Measurements from ENCODE around the gene IGSF9. TPM values are rescaled to one million over a fixed set of nuclear protein-coding genes. Genes with fewer than 3 reads are reported as not detected.

Gene IGSF9
- total RNA-seq, 2 experiments from 2014 or later: 0.07 TPM; not detected in 1

DNA sequence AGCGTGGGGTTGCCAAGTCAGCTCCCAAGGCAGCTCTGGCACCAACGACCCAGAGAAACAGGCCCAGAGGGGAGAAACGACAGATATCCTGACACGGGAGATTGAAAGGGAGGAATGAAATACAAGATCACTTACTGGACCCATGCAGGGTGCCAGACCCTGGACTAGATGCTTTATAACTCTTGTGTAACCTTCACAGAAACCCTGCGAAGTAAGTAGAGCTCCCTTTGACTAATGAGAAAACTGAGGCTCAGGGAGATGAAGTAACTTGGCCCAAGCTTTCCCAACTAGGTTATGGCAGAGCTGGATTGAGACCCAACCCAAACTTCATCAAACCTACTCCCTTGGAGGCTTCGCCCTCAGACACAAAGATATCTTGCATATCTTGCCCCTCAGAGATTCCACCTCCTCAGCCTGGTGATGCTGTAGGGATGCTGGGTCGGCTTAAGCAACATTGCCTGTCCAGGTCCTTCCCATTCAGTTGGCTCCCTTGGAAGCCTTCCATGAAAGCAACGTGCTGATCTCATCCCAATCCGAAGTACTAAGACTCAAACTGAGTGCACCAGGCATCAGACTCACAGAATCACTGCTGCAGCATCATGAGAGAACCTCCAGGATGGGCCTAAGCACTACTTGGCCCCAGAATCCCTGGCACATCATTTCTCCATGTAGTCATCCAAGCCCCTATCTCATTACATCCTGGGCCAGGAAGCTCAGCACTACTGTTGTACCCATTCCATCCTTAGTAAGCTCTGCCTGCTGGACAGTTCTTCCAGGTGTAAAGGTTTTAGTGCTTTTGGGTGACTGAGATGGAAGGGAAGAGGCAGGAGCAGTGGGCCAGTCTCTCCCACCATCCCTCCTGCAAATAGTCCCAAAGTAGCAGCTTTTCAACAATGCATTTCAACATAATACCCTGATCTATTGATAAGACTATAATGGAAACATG lies 1.1 kb upstream of the IGSF9 start:
- no peaks in the 10 kb centered on the region for H3K36me3 Mint-ChIP-seq (ENCODE audit: low read depth)
- peaks cover 2% of the 10 kb centered on the region for H3K4me1 Mint-ChIP-seq (ENCODE audit: low read depth)
- peak overlapping the region; percentile 28 for H3K4me3 Mint-ChIP-seq
- ATAC-seq: no peak
- TF ChIP-seq, protein P1, sequence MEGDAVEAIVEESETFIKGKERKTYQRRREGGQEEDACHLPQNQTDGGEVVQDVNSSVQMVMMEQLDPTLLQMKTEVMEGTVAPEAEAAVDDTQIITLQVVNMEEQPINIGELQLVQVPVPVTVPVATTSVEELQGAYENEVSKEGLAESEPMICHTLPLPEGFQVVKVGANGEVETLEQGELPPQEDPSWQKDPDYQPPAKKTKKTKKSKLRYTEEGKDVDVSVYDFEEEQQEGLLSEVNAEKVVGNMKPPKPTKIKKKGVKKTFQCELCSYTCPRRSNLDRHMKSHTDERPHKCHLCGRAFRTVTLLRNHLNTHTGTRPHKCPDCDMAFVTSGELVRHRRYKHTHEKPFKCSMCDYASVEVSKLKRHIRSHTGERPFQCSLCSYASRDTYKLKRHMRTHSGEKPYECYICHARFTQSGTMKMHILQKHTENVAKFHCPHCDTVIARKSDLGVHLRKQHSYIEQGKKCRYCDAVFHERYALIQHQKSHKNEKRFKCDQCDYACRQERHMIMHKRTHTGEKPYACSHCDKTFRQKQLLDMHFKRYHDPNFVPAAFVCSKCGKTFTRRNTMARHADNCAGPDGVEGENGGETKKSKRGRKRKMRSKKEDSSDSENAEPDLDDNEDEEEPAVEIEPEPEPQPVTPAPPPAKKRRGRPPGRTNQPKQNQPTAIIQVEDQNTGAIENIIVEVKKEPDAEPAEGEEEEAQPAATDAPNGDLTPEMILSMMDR (IDR thresholded peaks at IDR 0.05): no peak
- CTCF ChIA-PET: interaction anchor here (0.7 to 2.3 kb wide), 15 partner anchors 8 to 148 kb away, joined by 3 to 21 read pairs (median 3); partner anchors contain the start of gene SLAMF8
- intact Hi-C loops (cut with micrococcal nuclease): no loop called here
- peaks cover 22% of the 10 kb centered on the region for H3K27me3 Mint-ChIP-seq
- no peak for DNase-seq
- no peak overlapping the region for H3K27ac Mint-ChIP-seq
- POLR2A ChIA-PET: interaction anchor here (1.0 to 1.1 kb wide), 2 partner anchors 80 to 169 kb away, joined by 3 read pairs; no protein-coding TSS in a partner anchor
- no peaks in the 10 kb centered on the region for H3K9me3 Mint-ChIP-seq

GRCh38 chr1:159944623-159945455 lies 574 bp downstream of the IGSF9 start:
- no peaks in the 10 kb centered on the region for H3K9me3 Mint-ChIP-seq
- DNase-seq (no peak), ATAC-seq (no peak)
- H3K4me1 Mint-ChIP-seq (ENCODE audit: low read depth): peaks cover 2% of the 10 kb centered on the region
- CTCF ChIA-PET: interaction anchor here (0.8 to 2.7 kb wide), 12 partner anchors 9 to 134 kb away, joined by 3 to 21 read pairs (median 3); no protein-coding TSS in a partner anchor
- H3K27me3 Mint-ChIP-seq: peaks cover 22% of the 10 kb centered on the region
- no peaks in the 10 kb centered on the region for H3K36me3 Mint-ChIP-seq (ENCODE audit: low read depth)
- TF ChIP-seq, protein P1 (IDR thresholded peaks at IDR 0.05): peak; percentile 4
- no peak overlapping the region for H3K27ac Mint-ChIP-seq
- H3K4me3 Mint-ChIP-seq: peak overlapping the region; percentile 48
- intact Hi-C loops (cut with micrococcal nuclease): no loop called here
- POLR2A ChIA-PET: no interaction called here

DNA sequence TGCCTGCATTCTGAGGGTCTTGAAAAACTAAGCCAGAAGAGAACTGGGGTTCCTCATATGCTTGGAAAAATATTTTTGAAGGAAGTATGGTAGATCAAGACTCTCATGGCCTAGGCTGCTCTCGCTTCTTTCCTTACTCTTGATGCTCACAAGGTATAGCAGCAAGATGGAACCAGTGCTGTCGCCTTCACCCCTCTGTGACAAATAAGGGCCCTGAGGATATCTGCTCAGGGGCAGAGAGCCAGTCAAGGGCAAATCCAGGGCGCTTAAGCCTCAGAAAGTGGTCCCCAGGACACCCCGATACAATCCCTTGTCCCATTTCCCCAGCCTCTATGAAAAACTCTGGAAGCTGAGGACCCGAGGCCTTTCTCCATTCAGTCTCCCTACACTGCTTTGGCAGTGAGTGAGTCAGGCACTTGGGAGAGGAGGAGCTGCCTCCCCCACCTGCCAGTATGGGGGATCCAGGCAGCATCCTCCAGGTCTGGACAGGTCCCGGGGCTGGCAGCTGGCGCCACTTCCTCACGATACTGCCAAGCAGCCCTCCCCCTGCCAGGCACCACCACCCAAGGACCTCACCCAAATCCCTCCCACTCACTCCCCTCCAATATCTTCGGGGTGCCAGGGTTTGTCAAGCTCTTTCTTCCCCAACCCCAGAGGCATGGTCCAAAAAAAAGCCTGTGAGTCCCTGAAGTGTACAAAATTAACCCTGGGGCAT lies 1.3 kb downstream of the IGSF9 start:
- H3K36me3 Mint-ChIP-seq (ENCODE audit: low read depth): no peaks in the 10 kb centered on the region
- ChIA-PET POLR2A (no interaction called here), CTCF (interaction anchor here (0.8 to 2.7 kb wide), 4 partner anchors 48 to 134 kb away, joined by 3 to 18 read pairs (median 4); no protein-coding TSS in a partner anchor)
- no peaks in the 10 kb centered on the region for H3K9me3 Mint-ChIP-seq
- no peak overlapping the region for H3K27ac Mint-ChIP-seq
- ATAC-seq (no peak), DNase-seq (no peak)
- H3K4me3 Mint-ChIP-seq: no peak overlapping the region
- peaks cover 22% of the 10 kb centered on the region for H3K27me3 Mint-ChIP-seq
- peaks cover 2% of the 10 kb centered on the region for H3K4me1 Mint-ChIP-seq (ENCODE audit: low read depth)
- TF ChIP-seq, protein P1 (IDR thresholded peaks at IDR 0.05): no peak
- intact Hi-C loops (cut with micrococcal nuclease): no loop called here

- CTCF ChIA-PET: interaction anchor here (1.1 to 2.7 kb wide), 2 partner anchors 9 to 64 kb away, joined by 3 to 18 read pairs; no protein-coding TSS in a partner anchor
- Mint-ChIP-seq H3K4me1 (ENCODE audit: low read depth) (peaks cover 2% of the 10 kb centered on the region), H3K27me3 (peaks cover 22% of the 10 kb centered on the region), H3K36me3 (ENCODE audit: low read depth) (no peaks in the 10 kb centered on the region), H3K27ac (no peak overlapping the region), H3K9me3 (no peaks in the 10 kb centered on the region), H3K4me3 (no peak overlapping the region)
- POLR2A ChIA-PET: no interaction called here
- TF ChIP-seq, protein P1 (IDR thresholded peaks at IDR 0.05): no peak
- intact Hi-C loops (cut with micrococcal nuclease): no loop called here
- DNase-seq (no peak), ATAC-seq (no peak)
These were observed 2.2 kb downstream of the IGSF9 start for GRCh38 chr1:159943278-159943640.

All from activated CD8-positive, alpha-beta T cell treated with anti-CD3 and anti-CD28 coated beads for 36 hours (primary cell).